Pancreas (tissue), 10 donors: Measurements from ENCODE around the gene HCFC1. TPM values are rescaled to one million over a fixed set of nuclear protein-coding genes. Genes with fewer than 3 reads are reported as not detected.

ENCODE experiments used
- ATAC-seq, 4 donors: fragments of 200-7000 bp; cut with Tn5 transposase; one replicate each; pipeline versions ENCODE4 v1.8.0 to v1.9.1; 2020; ENCODE audit warnings: mild to moderate bottlenecking in 4 of 4, moderate library complexity in 4 of 4
- DNase-seq, 6 donors: peaks; one replicate each; pipeline ENCODE4 v3.0.0-alpha.2; 2020
- FAIRE-seq: peaks from 2 replicates; lab custom pipeline; 2012; peaks lifted over from hg19 to GRCh38; lab: Jason Lieb, UNC
- H3K27ac ChIP-seq, 4 donors: fragments of 200-600 bp; sonication (generic); 1 replicate in 3 of 4; 2 replicates in 1 of 4; pipeline versions ENCODE4 v1.5.0 to v1.8.0; 2020
- H3K27me3 ChIP-seq, 4 donors: fragments of 200-600 bp; one replicate each; pipeline ENCODE4 v1.8.0; 2021
- H3K36me3 ChIP-seq, 3 donors: fragments of 200-600 bp; sonication (generic) in 1 of 3; one replicate each; pipeline versions ENCODE4 v1.5.0 to v1.8.0; 2020 to 2021
- H3K4me1 ChIP-seq, 3 donors: fragments of 200-600 bp; one replicate each; pipeline ENCODE4 v1.8.0; 2021
- H3K4me3 ChIP-seq, 4 donors: fragments of 200-600 bp; sonication (generic) in 2 of 4; one replicate each; pipeline versions ENCODE4 v1.5.0 to v1.8.0; 2020 to 2021
- H3K9me3 ChIP-seq, 4 donors: fragments of 200-600 bp; one replicate each; pipeline ENCODE4 v1.8.0; 2021
- CTCF ChIP-seq, 4 donors: fragments of 200-600 bp; sonication (generic) in 3 of 4; IDR thresholded peaks; one replicate each; pipeline versions ENCODE4 v1.5.0 to v1.8.0; 2021; ENCODE audit warnings: antibody characterized with exemption in 4 of 4
- WGBS, 2 donors: extraction: QIAGEN DNeasy Blood & Tissue Kit; methylation state at CpG; one replicate each; pipeline ENCODE4 v1.1.7; 2013; 5-methylcytosine and 5-hydroxymethylcytosine counted together
- intact Hi-C, 3 donors: fragments of 100-400 bp; cut with DNase I; formaldehyde crosslinking; loops; one replicate each; pipeline versions ENCODE4 v1.11.1 to v1.14.2; 2022
- polyA plus RNA-seq, 2 donors: library from polyadenylated mRNA; stranded (reverse); fragments of 200-250 nt; gene quantifications; one replicate each; pipeline ENCODE4 v1.2.3, GENCODE V29; 2013
- total RNA-seq, 6 donors: library from RNA; stranded (reverse); fragmentation: NEBNext Ultra II Directional in 4 of 6; extraction: Animal tissue kit (Norgen Biotek cat#: 25700) in 4 of 6; gene quantifications; one replicate each; pipeline versions ENCODE4 v1.2.1 to v1.2.4, GENCODE V29; 2021 to 2023
- donor health status: healthy with polysubstance abuse.
- donor health status: DM: no; HTN: no; CAD: no; lungs with moderate emphysema.
- donor health status: DM: no; HTN: no; CAD: no.
- donor health status: control.
- donor health status: control.
- donor health status: Bipolar disorder and iron deficiency.
- donor health status: DM: yes; HTN: yes; CAD: no.
- donor health status: DM: no; HTN: no; CAD: no.
- donor health status: DM: no; HTN: no; CAD: no.
- donor health status: DM: yes; HTN: yes; CAD: no.

HCFC1 gene
- total and polyA plus RNA-seq, 8 donors: 10.4 to 28.4 (median 16.6) TPM

GRCh38 chrX:153909024-153909979 lies 62.3 kb downstream of the HCFC1 start:
- FAIRE-seq (no peak), DNase-seq (peak in 2 of 6 donors; percentile 57 to 73), ATAC-seq (no peak)
- peaks cover 0 to 11% (median 0%) of the 10 kb centered on the region in 4 donors for H3K27me3 ChIP-seq
- intact Hi-C loops: no loop called here
- H3K4me1 ChIP-seq: no peaks in the 10 kb centered on the region
- no peak for TF ChIP-seq CTCF (IDR thresholded peaks at IDR 0.05)
- no peak overlapping the region for H3K4me3 ChIP-seq
- no peak overlapping the region for H3K27ac ChIP-seq
- WGBS, 2 donors: 74 to 78% methylated on average over 35 to 37 of the region's 37 CpGs
- no peaks in the 10 kb centered on the region for H3K36me3 ChIP-seq
- no peaks in the 10 kb centered on the region for H3K9me3 ChIP-seq

DNA sequence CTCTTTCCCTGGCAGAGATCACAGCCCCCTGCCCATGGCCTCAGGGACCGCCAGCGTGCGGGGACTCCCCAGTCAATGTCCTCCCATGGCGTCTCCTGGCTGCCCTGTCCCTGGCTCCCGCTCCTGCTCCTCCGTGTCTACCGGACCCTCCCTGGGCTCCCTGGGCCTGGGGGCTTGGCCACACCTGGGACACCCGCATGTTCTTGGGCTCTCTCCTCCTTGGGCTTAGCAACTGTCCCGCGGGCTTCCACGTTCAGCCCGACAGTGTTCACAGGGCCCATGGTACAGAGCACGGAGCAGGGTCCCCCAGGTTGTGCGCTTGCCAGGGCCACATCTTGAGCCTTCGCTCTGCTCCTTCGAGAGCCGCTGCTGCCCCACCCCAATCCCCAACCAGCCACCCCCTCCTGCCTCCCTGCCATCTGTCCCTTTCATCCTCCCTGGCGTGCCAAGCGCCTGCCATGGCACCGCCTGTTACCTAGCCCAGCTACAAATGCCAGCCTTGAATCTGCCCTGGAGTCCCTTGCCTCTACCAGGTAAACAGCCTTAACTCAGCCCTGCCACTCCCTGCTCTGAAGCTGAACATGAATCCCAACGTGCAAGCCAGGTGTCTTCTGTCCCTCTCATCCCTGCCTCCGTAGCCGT lies 63.3 kb downstream of the HCFC1 start:
- Histone ChIP-seq H3K36me3 (no peaks in the 10 kb centered on the region), H3K4me3 (no peak overlapping the region), H3K9me3 (no peaks in the 10 kb centered on the region), H3K27me3 (peaks cover 0 to 11% (median 0%) of the 10 kb centered on the region in 4 donors), H3K4me1 (no peaks in the 10 kb centered on the region), H3K27ac (no peak overlapping the region)
- DNase-seq (peak in 1 of 6 donors; percentile 70), ATAC-seq (no peak), FAIRE-seq (no peak)
- whole genome bisulfite sequencing, 2 donors: 77 to 80% methylated on average over 20 to 23 of the region's 23 CpGs
- TF ChIP-seq CTCF (IDR thresholded peaks at IDR 0.05): no peak
- intact Hi-C loops: no loop called here

GRCh38 chrX:153907456-153907855 lies 64.2 kb downstream of the HCFC1 start:
- no peak overlapping the region for H3K27ac ChIP-seq
- WGBS, 2 donors: 70 to 74% methylated on average over 12 of the region's 12 CpGs
- TF ChIP-seq CTCF (IDR thresholded peaks at IDR 0.05): no peak
- FAIRE-seq (no peak), ATAC-seq (no peak), DNase-seq (peak in 2 of 6 donors; percentile 55 to 58)
- intact Hi-C loops: no loop called here
- H3K4me3 ChIP-seq: no peak overlapping the region
- no peaks in the 10 kb centered on the region for H3K4me1 ChIP-seq
- no peaks in the 10 kb centered on the region for H3K36me3 ChIP-seq
- no peaks in the 10 kb centered on the region for H3K9me3 ChIP-seq
- H3K27me3 ChIP-seq: peaks cover 0 to 11% (median 0%) of the 10 kb centered on the region in 4 donors

GRCh38 chrX:153906126-153906917 lies 65.3 kb downstream of the HCFC1 start:
- Histone ChIP-seq H3K36me3 (no peaks in the 10 kb centered on the region), H3K27me3 (peaks cover 0 to 6% (median 0%) of the 10 kb centered on the region in 4 donors), H3K9me3 (no peaks in the 10 kb centered on the region), H3K27ac (no peak overlapping the region), H3K4me3 (no peak overlapping the region), H3K4me1 (no peaks in the 10 kb centered on the region)
- no peak for TF ChIP-seq CTCF (IDR thresholded peaks at IDR 0.05)
- intact Hi-C loops: no loop called here
- DNase-seq: peak in 1 of 6 donors; percentile 62
- no peak for ATAC-seq
- 55 to 72% methylated on average over 27 of the region's 27 CpGs for WGBS, 2 donors
- no peak for FAIRE-seq
